Heart left ventricle (tissue), 16 donors: ENCODE results near the gene NCOA5. TPM values are rescaled to one million over a fixed set of nuclear protein-coding genes. Genes with fewer than 3 reads are reported as not detected.
"Not testable (repeated sequence)": the region's sequence is repeated elsewhere in the genome, so short reads cannot be mapped to it uniquely, and the experiment has no call there.

Source experiments
- ATAC-seq, 4 donors: fragments of 200-7000 bp; cut with Tn5 transposase; one replicate each; pipeline ENCODE4 v1.9.1; 2020 to 2022; ENCODE audit warnings: moderate library complexity in 4 of 4, mild to moderate bottlenecking in 3 of 4, moderate number of reproducible peaks in 1 of 4
- DNase-seq, 5 donors: peaks; one replicate each; pipeline ENCODE4 v3.0.0-alpha.2; 2020
- H3K27ac ChIP-seq, 12 donors: fragments of 200-600 bp; sonication (generic) in 4 of 12; one replicate each; pipeline versions ENCODE4 v1.5.0 to v1.8.0; 2016 to 2022; ENCODE audit warnings: mild to moderate bottlenecking in 2 of 12
- H3K27me3 ChIP-seq, 9 donors: fragments of 200-600 bp; sonication (generic) in 2 of 9; one replicate each; pipeline versions ENCODE4 v1.5.1 to v1.8.0; 2016 to 2022; ENCODE audit warnings: mild to moderate bottlenecking in 3 of 9
- H3K36me3 ChIP-seq, 9 donors: fragments of 200-600 bp; sonication (generic) in 2 of 9; one replicate each; pipeline versions ENCODE4 v1.5.0 to v1.8.0; 2018 to 2022; ENCODE audit warnings: mild to moderate bottlenecking in 2 of 9
- H3K4me1 ChIP-seq, 12 donors: fragments of 200-600 bp; sonication (generic) in 4 of 12; one replicate each; pipeline versions ENCODE4 v1.5.0 to v1.8.0; 2016 to 2022; ENCODE audit warnings: mild to moderate bottlenecking in 3 of 12
- H3K4me3 ChIP-seq, 12 donors: fragments of 200-600 bp; sonication (generic) in 4 of 12; one replicate each; pipeline versions ENCODE4 v1.5.0 to v1.8.0; 2017 to 2022; ENCODE audit warnings: mild to moderate bottlenecking in 9 of 12, moderate library complexity in 4 of 12
- H3K9me3 ChIP-seq, 12 donors: fragments of 200-600 bp; sonication (generic) in 4 of 12; one replicate each; pipeline versions ENCODE4 v1.5.0 to v1.8.0; 2016 to 2022; ENCODE audit warnings: mild to moderate bottlenecking in 1 of 12
- POLR2A ChIP-seq, 2 donors: fragments of 450-650 bp; IDR thresholded peaks; one replicate each; pipeline ENCODE4 v1.6.1; 2017; ENCODE audit warnings: antibody characterized with exemption in 2 of 2, mild to moderate bottlenecking in 2 of 2, moderate library complexity in 2 of 2
- WGBS, 4 donors: extraction: QIAGEN DNeasy Blood & Tissue Kit in 2 of 4; methylation state at CpG; one replicate each; pipeline versions ENCODE4 v1.1.5 to v1.1.7; 2013 to 2018; 5-methylcytosine and 5-hydroxymethylcytosine counted together
- intact Hi-C, 10 donors: fragments of 100-400 bp; cut with DNase I; formaldehyde crosslinking; loops; one replicate each; pipeline versions ENCODE4 v1.11.1 to v1.14.2; 2022
- polyA plus RNA-seq, 2 donors: library from polyadenylated mRNA; stranded (reverse); fragments of 200-250 nt; gene quantifications; one replicate each; pipeline ENCODE4 v1.2.3, GENCODE V29; 2013
- total RNA-seq, 9 donors: library from RNA; depleted of rRNA in 2 of 9; stranded (reverse); fragments of >200 nt in 2 of 9; fragmentation: NEBNext Ultra II Directional in 3 of 9; extraction: Animal tissue kit (Norgen Biotek cat#: 25700) in 3 of 9; gene quantifications; one replicate each; pipeline versions ENCODE4 v1.1.0 to v1.2.4, GENCODE V29; 2016 to 2023
- TF ChIP-seq, protein P1 (sequence below), 12 donors: fragments of 200-600 bp; sonication (generic) in 4 of 12; IDR thresholded peaks; one replicate each; pipeline versions ENCODE4 v1.5.0 to v1.8.0; 2018 to 2022; ENCODE audit warnings: antibody characterized with exemption in 12 of 12, mild to moderate bottlenecking in 5 of 12
- donor health status: ischemic (EF 13 %, LVEDD 7.1; RV severe dilation, severe dysfunction).
- donor health status: healthy with polysubstance abuse.
- donor health status: DM: no; HTN: yes; CAD: no.
- donor health status: DM: no; HTN: no; CAD: no.
- donor health status: ischemic (EF 25% LVEDD 6.9; RV normal size, moderate dysfunction).
- donor health status: ischemic (EF 25% LVEDD 5.7; RV mildly dilated, moderate dysfunction).
- donor health status: healthy.
- donor health status: DM: yes; HTN: yes; CAD: no.
- donor health status: ischemic (EF 35%, LVEDD 5.7; RV mildly dilated, moderate dysfunction).
- donor health status: nonischemic (EF 11% LVEDD 7.7; RV severe dilation, severe dysfunction).
- donor health status: DM: yes; HTN: yes; CAD: no.
- donor health status: PGD.
- donor health status: ischemic (EF 29% LVEDD 5.4; RV normal size, mild dysfunction).
- donor health status: nonischemic (EF 23%, LVEDD 6.1; RV moderate dilation, normal function).

NCOA5 gene
- total and polyA plus RNA-seq, 11 donors, result 5.7 to 17.4 (median 12.3) TPM

DNA sequence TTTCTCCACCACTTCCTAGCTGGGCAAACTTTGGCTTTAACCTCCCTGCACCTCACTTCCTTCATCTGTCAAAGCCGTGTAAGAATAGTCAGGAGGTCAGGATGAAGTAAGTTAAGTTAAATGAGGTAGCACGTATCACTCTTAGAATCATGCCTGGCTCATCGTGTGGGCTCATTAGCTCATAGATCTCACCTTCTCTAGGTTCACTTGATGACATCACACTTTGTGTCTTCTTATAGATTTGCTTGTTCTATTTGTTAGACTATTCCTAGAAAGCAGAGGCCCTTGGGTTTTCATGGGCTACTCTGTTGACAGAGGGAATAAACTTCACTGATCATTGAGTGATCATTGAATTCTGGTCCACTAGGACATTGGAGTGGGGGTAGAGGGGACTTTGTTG is 12.2 kb upstream of the NCOA5 start:
- Histone ChIP-seq H3K27me3 (peaks cover 12 to 77% (median 29%) of the 10 kb centered on the region in 9 donors), H3K4me3 (no peak overlapping the region)

DNA sequence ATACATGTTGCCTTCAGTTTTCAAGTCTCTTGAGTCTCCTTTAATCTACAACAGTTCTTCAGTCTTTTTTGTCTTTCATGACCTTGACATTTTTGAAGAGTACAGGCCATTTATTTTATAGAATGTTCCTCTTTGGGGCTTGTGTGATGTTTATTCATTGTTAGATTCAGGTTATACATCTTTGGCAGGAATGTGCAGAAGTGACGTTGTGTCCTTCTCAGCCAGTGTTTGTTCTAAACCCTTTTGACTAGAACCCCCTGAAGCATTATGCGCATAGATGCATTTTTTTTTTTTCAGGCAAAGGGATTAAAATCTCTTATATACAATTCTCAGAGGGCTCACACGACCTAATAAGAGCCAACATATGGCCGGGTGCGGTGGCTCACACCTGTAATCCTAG is 11.2 kb upstream of the NCOA5 start:
- TF ChIP-seq POLR2A (IDR thresholded peaks at IDR 0.05), result no peak
- TF ChIP-seq, protein P1, sequence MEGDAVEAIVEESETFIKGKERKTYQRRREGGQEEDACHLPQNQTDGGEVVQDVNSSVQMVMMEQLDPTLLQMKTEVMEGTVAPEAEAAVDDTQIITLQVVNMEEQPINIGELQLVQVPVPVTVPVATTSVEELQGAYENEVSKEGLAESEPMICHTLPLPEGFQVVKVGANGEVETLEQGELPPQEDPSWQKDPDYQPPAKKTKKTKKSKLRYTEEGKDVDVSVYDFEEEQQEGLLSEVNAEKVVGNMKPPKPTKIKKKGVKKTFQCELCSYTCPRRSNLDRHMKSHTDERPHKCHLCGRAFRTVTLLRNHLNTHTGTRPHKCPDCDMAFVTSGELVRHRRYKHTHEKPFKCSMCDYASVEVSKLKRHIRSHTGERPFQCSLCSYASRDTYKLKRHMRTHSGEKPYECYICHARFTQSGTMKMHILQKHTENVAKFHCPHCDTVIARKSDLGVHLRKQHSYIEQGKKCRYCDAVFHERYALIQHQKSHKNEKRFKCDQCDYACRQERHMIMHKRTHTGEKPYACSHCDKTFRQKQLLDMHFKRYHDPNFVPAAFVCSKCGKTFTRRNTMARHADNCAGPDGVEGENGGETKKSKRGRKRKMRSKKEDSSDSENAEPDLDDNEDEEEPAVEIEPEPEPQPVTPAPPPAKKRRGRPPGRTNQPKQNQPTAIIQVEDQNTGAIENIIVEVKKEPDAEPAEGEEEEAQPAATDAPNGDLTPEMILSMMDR (IDR thresholded peaks at IDR 0.05), result no peak
- no peak for DNase-seq
- no peaks in the 10 kb centered on the region for H3K9me3 ChIP-seq
- H3K27me3 ChIP-seq, result peaks cover 12 to 72% (median 29%) of the 10 kb centered on the region in 9 donors
- intact Hi-C loops, result no loop called here
- no peaks in the 10 kb centered on the region for H3K36me3 ChIP-seq
- peaks cover 0 to 7% (median 0%) of the 10 kb centered on the region in 12 donors for H3K4me1 ChIP-seq
- no peak overlapping the region for H3K4me3 ChIP-seq
- no peak overlapping the region for H3K27ac ChIP-seq
- no peak for ATAC-seq
- 80 to 85% (median 81%) methylated on average over 5 of the region's 5 CpGs for WGBS, 4 donors

More for the DNA sequence above, 12.2 kb upstream of the NCOA5 start:
- DNase-seq, result no peak
- Histone ChIP-seq H3K9me3 (no peaks in the 10 kb centered on the region), H3K27ac (no peak overlapping the region), H3K4me1 (peaks cover 0 to 7% (median 0%) of the 10 kb centered on the region in 12 donors), H3K36me3 (no peaks in the 10 kb centered on the region)
- intact Hi-C loops, result no loop called here
- TF ChIP-seq, protein P1 (IDR thresholded peaks at IDR 0.05), result no peak
- TF ChIP-seq POLR2A (IDR thresholded peaks at IDR 0.05), result no peak
- no peak for ATAC-seq
- 78 to 82% (median 80%) methylated on average over 3 of the region's 3 CpGs for WGBS, 4 donors

DNA sequence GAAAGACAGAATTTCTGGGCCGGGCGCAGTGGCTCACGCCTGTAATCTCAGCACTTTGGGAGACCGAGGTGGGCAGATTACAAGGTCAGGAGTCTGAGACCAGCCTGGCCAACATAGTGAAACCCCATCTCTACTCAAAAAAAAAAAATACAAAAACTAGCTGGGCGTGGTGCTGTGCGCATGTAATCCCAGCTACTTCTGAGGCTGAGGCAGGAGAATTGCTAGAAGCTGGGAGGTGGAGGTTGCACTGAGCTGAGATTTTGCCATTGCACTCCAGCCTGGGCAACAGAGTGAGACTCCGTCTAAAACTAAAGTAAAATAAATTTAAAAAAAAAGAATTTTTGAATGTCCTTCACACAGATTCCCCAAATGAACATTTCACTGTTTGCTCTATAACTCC is 10.7 kb upstream of the NCOA5 start:
- H3K27ac ChIP-seq, DNase-seq, ATAC-seq, H3K4me3 ChIP-seq, H3K36me3 ChIP-seq, intact Hi-C loops, H3K9me3 ChIP-seq, H3K4me1 ChIP-seq: not testable (repeated sequence)
- peaks cover 12 to 67% (median 29%) of the 10 kb centered on the region in 9 donors for H3K27me3 ChIP-seq
- 83 to 87% (median 84%) methylated on average over 7 of the region's 7 CpGs for WGBS, 4 donors

DNA sequence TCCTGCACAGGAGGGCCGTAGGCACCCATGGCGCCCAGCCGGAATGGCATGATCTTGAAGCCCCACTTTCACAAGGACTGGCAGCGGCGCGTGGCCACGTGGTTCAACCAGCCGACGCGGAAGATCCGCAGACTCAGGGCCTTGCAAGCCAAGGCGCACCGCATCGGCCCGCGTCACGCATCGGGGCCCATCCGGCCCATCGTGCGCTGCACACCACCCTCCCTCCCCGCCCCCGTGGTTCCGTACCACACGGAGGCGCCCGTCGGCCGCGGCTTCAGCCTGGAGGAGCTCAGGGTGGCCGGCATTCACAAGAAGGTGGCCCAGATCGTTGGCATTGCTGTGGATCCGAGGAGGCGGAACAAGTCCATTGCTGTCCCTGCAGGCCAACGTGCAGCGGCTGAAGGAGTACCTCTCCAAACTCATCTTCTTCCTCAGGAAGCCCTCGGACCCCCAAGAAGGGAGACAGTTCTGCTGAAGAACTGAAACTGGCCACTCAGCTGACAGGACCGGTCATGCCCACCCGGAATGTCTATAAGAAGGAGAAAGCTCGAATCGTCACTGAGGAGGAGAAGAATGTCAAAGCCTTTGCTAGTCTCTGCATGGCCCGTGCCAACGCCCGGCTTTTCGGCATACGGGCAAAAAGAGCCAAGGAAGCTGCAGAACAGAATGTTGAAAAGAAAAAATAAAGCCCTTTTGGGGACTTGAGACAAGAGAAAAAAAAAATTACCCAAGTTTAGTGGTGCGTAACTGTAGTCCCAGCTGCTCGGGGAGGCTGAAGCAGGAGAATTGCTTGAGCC is 9.9 kb upstream of the NCOA5 start:
- ATAC-seq (peak in 3 of 4 donors; percentile 54 to 62 (median 58)), DNase-seq (peak in 2 of 5 donors; percentile 29 to 34)
- Histone ChIP-seq H3K4me1 (peaks cover 0 to 7% (median 0%) of the 10 kb centered on the region in 12 donors), H3K36me3 (no peaks in the 10 kb centered on the region), H3K27me3 (peaks cover 12 to 66% (median 29%) of the 10 kb centered on the region in 9 donors), H3K4me3 (peak overlapping the region in 2 of 12 donors; percentile 6 to 18), H3K27ac (no peak overlapping the region), H3K9me3 (no peaks in the 10 kb centered on the region)
- WGBS, 4 donors, result 29 to 63% (median 33%) methylated on average over 24 to 48 of the region's 48 CpGs
- no peak for TF ChIP-seq POLR2A (IDR thresholded peaks at IDR 0.05)
- TF ChIP-seq, protein P1 (IDR thresholded peaks at IDR 0.05), result peak in 5 of 12 donors; percentile 15 to 37 (median 27)
- intact Hi-C loops, result no loop called here
